Measurements from ENCODE around the gene KCND1. TPM values are rescaled to one million over a fixed set of nuclear protein-coding genes. Genes with fewer than 3 reads are reported as not detected.

The KCND1 gene
- total RNA-seq, 2 donors from 2014 or later = 1.3 to 1.5 TPM

GRCh38 chrX:48956728-48957414, 14.8 kb downstream of the KCND1 start:
- TF ChIP-seq, protein P1, sequence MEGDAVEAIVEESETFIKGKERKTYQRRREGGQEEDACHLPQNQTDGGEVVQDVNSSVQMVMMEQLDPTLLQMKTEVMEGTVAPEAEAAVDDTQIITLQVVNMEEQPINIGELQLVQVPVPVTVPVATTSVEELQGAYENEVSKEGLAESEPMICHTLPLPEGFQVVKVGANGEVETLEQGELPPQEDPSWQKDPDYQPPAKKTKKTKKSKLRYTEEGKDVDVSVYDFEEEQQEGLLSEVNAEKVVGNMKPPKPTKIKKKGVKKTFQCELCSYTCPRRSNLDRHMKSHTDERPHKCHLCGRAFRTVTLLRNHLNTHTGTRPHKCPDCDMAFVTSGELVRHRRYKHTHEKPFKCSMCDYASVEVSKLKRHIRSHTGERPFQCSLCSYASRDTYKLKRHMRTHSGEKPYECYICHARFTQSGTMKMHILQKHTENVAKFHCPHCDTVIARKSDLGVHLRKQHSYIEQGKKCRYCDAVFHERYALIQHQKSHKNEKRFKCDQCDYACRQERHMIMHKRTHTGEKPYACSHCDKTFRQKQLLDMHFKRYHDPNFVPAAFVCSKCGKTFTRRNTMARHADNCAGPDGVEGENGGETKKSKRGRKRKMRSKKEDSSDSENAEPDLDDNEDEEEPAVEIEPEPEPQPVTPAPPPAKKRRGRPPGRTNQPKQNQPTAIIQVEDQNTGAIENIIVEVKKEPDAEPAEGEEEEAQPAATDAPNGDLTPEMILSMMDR (IDR thresholded peaks at IDR 0.05) = no peak
- H3K4me1 ChIP-seq = peaks cover 0 to 31% of the 10 kb centered on the region in 2 donors
- no peaks in the 10 kb centered on the region for H3K27me3 ChIP-seq
- H3K27ac ChIP-seq = peak overlapping the region; percentile 90 to 98
- H3K36me3 ChIP-seq = peaks cover 14% of the 10 kb centered on the region
- DNase-seq (ENCODE audit: low spot score) = no peak
- peak overlapping the region; percentile 62 to 65 for H3K4me3 ChIP-seq
- H3K9me3 ChIP-seq = no peaks in the 10 kb centered on the region

DNA sequence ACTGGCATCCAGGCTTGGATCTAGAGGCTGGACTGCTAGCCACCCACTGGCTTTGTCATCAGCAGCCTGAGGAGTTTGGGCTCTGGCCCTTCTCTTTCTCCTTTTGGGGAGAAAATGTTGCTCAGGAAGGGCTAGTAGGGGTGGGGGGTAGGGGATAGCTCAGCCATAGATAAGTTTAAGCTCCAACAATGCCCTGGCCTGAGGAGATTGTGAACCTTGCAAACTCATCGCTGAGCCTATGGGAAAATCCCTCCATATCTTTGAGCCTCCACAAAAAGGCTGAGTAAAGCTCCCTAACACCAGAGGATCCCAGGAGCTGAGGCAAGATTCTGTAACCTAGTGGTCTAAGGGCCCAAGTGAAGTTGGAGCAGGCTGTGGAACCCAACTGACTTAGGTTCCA, 23.1 kb downstream of the KCND1 start:
- H3K4me1 ChIP-seq = peaks cover 0 to 2% of the 10 kb centered on the region in 2 donors
- TF ChIP-seq, protein P1 (IDR thresholded peaks at IDR 0.05) = no peak
- H3K36me3 ChIP-seq = no peaks in the 10 kb centered on the region
- DNase-seq (ENCODE audit: low spot score) = no peak
- H3K4me3 ChIP-seq = no peak overlapping the region
- H3K27me3 ChIP-seq = no peaks in the 10 kb centered on the region
- no peaks in the 10 kb centered on the region for H3K9me3 ChIP-seq
- H3K27ac ChIP-seq = no peak overlapping the region

GRCh38 chrX:48945517-48946348, 25.9 kb downstream of the KCND1 start:
- DNase-seq (ENCODE audit: low spot score) = no peak
- no peak overlapping the region for H3K27ac ChIP-seq
- no peak overlapping the region for H3K4me3 ChIP-seq
- no peaks in the 10 kb centered on the region for H3K27me3 ChIP-seq
- no peaks in the 10 kb centered on the region for H3K36me3 ChIP-seq
- H3K4me1 ChIP-seq = peaks cover 0 to 5% of the 10 kb centered on the region in 2 donors
- H3K9me3 ChIP-seq = no peaks in the 10 kb centered on the region
- TF ChIP-seq, protein P1 (IDR thresholded peaks at IDR 0.05) = peak; percentile 36 to 79

GRCh38 chrX:48942895-48943294, 28.7 kb downstream of the KCND1 start:
- H3K27me3 ChIP-seq = no peaks in the 10 kb centered on the region
- no peak overlapping the region for H3K27ac ChIP-seq
- no peaks in the 10 kb centered on the region for H3K9me3 ChIP-seq
- no peaks in the 10 kb centered on the region for H3K36me3 ChIP-seq
- TF ChIP-seq, protein P1 (IDR thresholded peaks at IDR 0.05) = no peak
- peaks cover 0 to 11% of the 10 kb centered on the region in 2 donors for H3K4me1 ChIP-seq
- DNase-seq (ENCODE audit: low spot score) = no peak
- no peak overlapping the region for H3K4me3 ChIP-seq

DNA sequence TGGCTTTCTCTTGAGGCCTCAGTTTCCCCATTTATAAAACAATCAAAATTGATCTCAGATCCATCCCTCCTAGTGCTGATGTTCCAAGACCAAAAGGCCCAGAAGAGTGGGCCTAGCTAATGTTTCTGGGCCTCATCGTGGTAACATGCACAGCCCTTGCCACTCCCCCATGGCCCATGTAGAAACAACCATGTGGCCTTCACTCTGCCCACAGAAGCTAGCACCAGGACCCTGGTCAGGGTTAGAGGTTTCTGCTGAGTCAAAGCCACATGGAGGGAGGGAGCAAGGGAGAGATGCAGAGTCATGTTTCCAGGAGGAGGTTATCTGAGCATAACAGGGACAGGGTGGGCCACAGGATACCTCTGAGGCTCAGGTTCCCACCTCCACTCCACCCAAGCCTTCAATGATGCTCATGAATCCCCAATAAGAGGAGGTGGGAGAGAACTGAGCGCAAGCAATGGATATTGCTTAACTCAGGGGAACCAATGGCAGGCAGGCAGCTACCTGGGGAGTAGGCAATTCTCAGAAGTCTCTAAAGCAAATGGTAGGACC, 31.2 kb downstream of the KCND1 start:
- TF ChIP-seq, protein P1 (IDR thresholded peaks at IDR 0.05) = no peak
- Histone ChIP-seq H3K4me1 (peaks cover 0 to 17% of the 10 kb centered on the region in 2 donors), H3K36me3 (no peaks in the 10 kb centered on the region), H3K27ac (no peak overlapping the region), H3K27me3 (no peaks in the 10 kb centered on the region), H3K4me3 (no peak overlapping the region), H3K9me3 (no peaks in the 10 kb centered on the region)
- DNase-seq (ENCODE audit: low spot score) = no peak

All from right atrium auricular region (tissue), 2 donors.